ENCODE results near the gene AP3D1. TPM values are rescaled to one million over a fixed set of nuclear protein-coding genes. Genes with fewer than 3 reads are reported as not detected.

The AP3D1 gene
- total RNA-seq, 1 donor from 2014 or later = 50.9 TPM

DNA sequence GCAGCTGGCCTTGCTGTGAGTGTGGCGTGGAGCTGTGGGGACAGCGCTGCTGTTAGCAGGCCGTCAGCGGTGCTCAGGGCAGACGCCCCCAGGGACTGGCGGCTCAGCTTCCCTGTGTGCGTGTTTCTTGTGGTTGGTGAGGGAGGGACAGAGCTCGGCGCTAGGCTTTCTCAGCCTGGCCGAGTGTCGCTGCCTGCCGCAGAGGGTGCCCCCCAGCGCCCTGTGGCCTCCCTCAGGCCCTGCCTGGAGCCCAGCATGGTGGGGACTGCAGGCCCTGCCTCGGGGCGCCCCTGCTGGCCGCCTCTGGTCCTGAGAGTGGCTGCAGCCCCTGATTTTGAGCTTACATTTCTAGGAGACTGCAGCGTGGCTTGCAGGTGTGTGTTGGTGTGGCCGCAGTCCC is 47.8 kb upstream of the AP3D1 start:
- Histone ChIP-seq H2AFZ (replicated peaks) (no peak overlapping the region), H3K9me3 (ENCODE audit: low read depth) (no peaks in the 10 kb centered on the region), H3K27me3 (no peaks in the 10 kb centered on the region), H3K27ac (peak overlapping the region; percentile 80), H3F3A (ENCODE audit: low read depth) (peaks cover 6% of the 10 kb centered on the region), H3K79me2 (ENCODE audit: low read depth) (peaks cover 13% of the 10 kb centered on the region), H3K4me1 (peaks cover 6% of the 10 kb centered on the region), H3K9ac (peak overlapping the region; percentile 32), H3K36me3 (no peaks in the 10 kb centered on the region), H3K4me3 (no peak overlapping the region), H3K4me2 (no peak overlapping the region), H4K20me1 (ENCODE audit: low read depth) (peaks cover 48% of the 10 kb centered on the region)
- Mint-ChIP-seq H3K36me3 (peaks cover 10% of the 10 kb centered on the region), H3K27me3 (ENCODE audit: insufficient read depth, low read depth) (peaks cover 10% of the 10 kb centered on the region), H3K4me3 (peak overlapping the region; percentile 36), H3K4me1 (peaks cover 5% of the 10 kb centered on the region), H3K9me3 (no peaks in the 10 kb centered on the region), H3K27ac (peak overlapping the region; percentile 84)
- TF ChIP-seq EZH2 (IDR thresholded peaks at IDR 0.05) (no peak), CTCF (IDR thresholded peaks at IDR 0.05) (peak; percentile 72), EZH2phosphoT487 (IDR thresholded peaks at IDR 0.05) (no peak)
- peak; percentile 73 for DNase-seq (ENCODE audit: low spot score)

DNA sequence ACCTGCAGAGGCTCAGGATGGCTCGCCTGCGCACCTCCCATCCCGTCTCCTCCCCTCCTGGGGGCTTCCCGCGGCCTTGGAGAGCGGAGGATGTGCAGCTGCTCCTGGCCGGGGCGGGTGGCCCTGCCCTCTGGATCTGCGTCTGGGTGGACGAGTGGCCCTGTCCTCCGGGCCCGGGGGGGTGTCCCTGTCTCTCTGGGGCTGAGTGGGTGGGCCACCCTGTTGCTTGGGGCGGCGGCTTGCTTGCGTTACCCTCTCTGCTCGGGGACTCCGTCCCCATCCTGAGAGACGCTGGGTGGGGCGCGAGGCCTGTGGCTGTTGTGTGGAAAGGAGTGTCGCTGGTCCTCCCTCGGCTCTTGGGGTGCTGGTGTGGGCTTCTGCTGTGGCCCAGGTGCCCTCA is 47.0 kb upstream of the AP3D1 start:
- no peaks in the 10 kb centered on the region for H3K36me3 ChIP-seq
- no peak overlapping the region for H3K4me3 Mint-ChIP-seq

GRCh38 chr19:2197270-2197669 is 45.9 kb upstream of the AP3D1 start:
- no peaks in the 10 kb centered on the region for H3K9me3 ChIP-seq (ENCODE audit: low read depth)
- H3K4me3 Mint-ChIP-seq = no peak overlapping the region
- no peak overlapping the region for H3K4me3 ChIP-seq
- TF ChIP-seq EZH2 (IDR thresholded peaks at IDR 0.05) (no peak), EZH2phosphoT487 (IDR thresholded peaks at IDR 0.05) (no peak), CTCF (IDR thresholded peaks at IDR 0.05) (no peak)
- peak overlapping the region; percentile 63 for H3K27ac ChIP-seq
- H3K36me3 ChIP-seq = no peaks in the 10 kb centered on the region
- no peak for DNase-seq (ENCODE audit: low spot score)
- H3K4me1 Mint-ChIP-seq = peaks cover 5% of the 10 kb centered on the region
- H3K9ac ChIP-seq = no peak overlapping the region
- H4K20me1 ChIP-seq (ENCODE audit: low read depth) = peaks cover 46% of the 10 kb centered on the region
- no peaks in the 10 kb centered on the region for H3K9me3 Mint-ChIP-seq
- no peaks in the 10 kb centered on the region for H3K27me3 ChIP-seq
- no peak overlapping the region for H3K4me2 ChIP-seq
- H3F3A ChIP-seq (ENCODE audit: low read depth) = peaks cover 6% of the 10 kb centered on the region
- peaks cover 13% of the 10 kb centered on the region for H3K79me2 ChIP-seq (ENCODE audit: low read depth)
- H3K36me3 Mint-ChIP-seq = peaks cover 16% of the 10 kb centered on the region
- peaks cover 6% of the 10 kb centered on the region for H3K4me1 ChIP-seq
- no peak overlapping the region for H3K27ac Mint-ChIP-seq
- H3K27me3 Mint-ChIP-seq (ENCODE audit: insufficient read depth, low read depth) = peaks cover 7% of the 10 kb centered on the region
- no peak overlapping the region for H2AFZ ChIP-seq (replicated peaks)

More for the DNA sequence above, 47.0 kb upstream of the AP3D1 start:
- peaks cover 5% of the 10 kb centered on the region for H3K4me1 Mint-ChIP-seq
- peaks cover 11% of the 10 kb centered on the region for H3K36me3 Mint-ChIP-seq
- Histone ChIP-seq H3K79me2 (ENCODE audit: low read depth) (peaks cover 13% of the 10 kb centered on the region), H3F3A (ENCODE audit: low read depth) (peaks cover 6% of the 10 kb centered on the region), H3K9me3 (ENCODE audit: low read depth) (no peaks in the 10 kb centered on the region), H2AFZ (replicated peaks) (no peak overlapping the region), H3K4me3 (no peak overlapping the region), H3K27ac (peak overlapping the region; percentile 80), H3K27me3 (no peaks in the 10 kb centered on the region), H4K20me1 (ENCODE audit: low read depth) (peaks cover 48% of the 10 kb centered on the region), H3K9ac (peak overlapping the region; percentile 32), H3K4me2 (no peak overlapping the region), H3K4me1 (peaks cover 6% of the 10 kb centered on the region)
- DNase-seq (ENCODE audit: low spot score) = no peak
- peaks cover 7% of the 10 kb centered on the region for H3K27me3 Mint-ChIP-seq (ENCODE audit: insufficient read depth, low read depth)
- no peak overlapping the region for H3K27ac Mint-ChIP-seq
- no peak for TF ChIP-seq CTCF (IDR thresholded peaks at IDR 0.05)
- no peak for TF ChIP-seq EZH2 (IDR thresholded peaks at IDR 0.05)
- no peak for TF ChIP-seq EZH2phosphoT487 (IDR thresholded peaks at IDR 0.05)
- H3K9me3 Mint-ChIP-seq = no peaks in the 10 kb centered on the region

All from neural progenitor cell (in vitro differentiated cells).